ENCODE results near the gene SPATA13. TPM values are rescaled to one million over a fixed set of nuclear protein-coding genes. Genes with fewer than 3 reads are reported as not detected.

Gene SPATA13
- total and polyA plus RNA-seq, 2 donors from 2014 or later, result 12.3 to 69.2 TPM

DNA sequence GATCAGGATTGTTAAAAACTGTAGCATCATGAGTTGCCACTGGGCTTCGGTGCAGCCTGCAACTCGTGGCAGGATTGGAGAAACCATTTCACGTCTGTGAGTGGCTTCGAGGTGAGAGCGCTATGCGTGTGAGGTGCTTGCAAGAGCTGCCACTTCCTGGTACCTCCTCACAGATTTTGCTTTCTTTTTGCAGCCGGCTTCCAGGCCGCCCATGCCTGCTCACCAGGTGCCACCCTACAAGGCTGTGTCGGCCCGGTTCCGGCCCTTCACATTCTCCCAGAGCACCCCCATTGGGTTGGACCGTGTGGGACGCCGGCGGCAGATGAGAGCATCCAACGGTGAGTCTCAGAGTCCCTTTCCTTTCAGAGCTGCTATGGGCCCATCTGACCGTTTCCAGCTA lies 91.0 kb downstream of the SPATA13 start:
- H3K9ac ChIP-seq (ENCODE audit: low read length in 3 of 3), result no peak overlapping the region
- intact Hi-C loops (cut with DNase I), result no loop called here
- no peaks in the 10 kb centered on the region for H3K27me3 ChIP-seq (ENCODE audit: control insufficient read depth, insufficient read depth, low read length)
- no peak overlapping the region for H3K4me3 ChIP-seq (ENCODE audit: low read length in 3 of 3)
- TF ChIP-seq, protein P1, sequence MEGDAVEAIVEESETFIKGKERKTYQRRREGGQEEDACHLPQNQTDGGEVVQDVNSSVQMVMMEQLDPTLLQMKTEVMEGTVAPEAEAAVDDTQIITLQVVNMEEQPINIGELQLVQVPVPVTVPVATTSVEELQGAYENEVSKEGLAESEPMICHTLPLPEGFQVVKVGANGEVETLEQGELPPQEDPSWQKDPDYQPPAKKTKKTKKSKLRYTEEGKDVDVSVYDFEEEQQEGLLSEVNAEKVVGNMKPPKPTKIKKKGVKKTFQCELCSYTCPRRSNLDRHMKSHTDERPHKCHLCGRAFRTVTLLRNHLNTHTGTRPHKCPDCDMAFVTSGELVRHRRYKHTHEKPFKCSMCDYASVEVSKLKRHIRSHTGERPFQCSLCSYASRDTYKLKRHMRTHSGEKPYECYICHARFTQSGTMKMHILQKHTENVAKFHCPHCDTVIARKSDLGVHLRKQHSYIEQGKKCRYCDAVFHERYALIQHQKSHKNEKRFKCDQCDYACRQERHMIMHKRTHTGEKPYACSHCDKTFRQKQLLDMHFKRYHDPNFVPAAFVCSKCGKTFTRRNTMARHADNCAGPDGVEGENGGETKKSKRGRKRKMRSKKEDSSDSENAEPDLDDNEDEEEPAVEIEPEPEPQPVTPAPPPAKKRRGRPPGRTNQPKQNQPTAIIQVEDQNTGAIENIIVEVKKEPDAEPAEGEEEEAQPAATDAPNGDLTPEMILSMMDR (IDR thresholded peaks at IDR 0.05; ENCODE audit: borderline replicate concordance, extremely low read depth, insufficient read depth), result no peak
- H3K4me1 ChIP-seq (ENCODE audit: control insufficient read depth in 2 of 3, insufficient read depth in 2 of 3, low read depth in 1 of 3, low read length in 3 of 3), result no peaks in the 10 kb centered on the region
- H3K27ac ChIP-seq (ENCODE audit: low read depth in 2 of 2, low read length in 2 of 2), result no peak overlapping the region
- no peaks in the 10 kb centered on the region for H3K9me3 ChIP-seq (ENCODE audit: control insufficient read depth in 2 of 3, insufficient read depth in 1 of 3, low read length in 3 of 3)
- no peak for DNase-seq
- H3K36me3 ChIP-seq (ENCODE audit: control insufficient read depth in 2 of 3, insufficient read depth in 3 of 3, low read length in 3 of 3), result peaks cover 0 to 21% (median 12%) of the 10 kb centered on the region in 3 donors
- no peak for FAIRE-seq

DNA sequence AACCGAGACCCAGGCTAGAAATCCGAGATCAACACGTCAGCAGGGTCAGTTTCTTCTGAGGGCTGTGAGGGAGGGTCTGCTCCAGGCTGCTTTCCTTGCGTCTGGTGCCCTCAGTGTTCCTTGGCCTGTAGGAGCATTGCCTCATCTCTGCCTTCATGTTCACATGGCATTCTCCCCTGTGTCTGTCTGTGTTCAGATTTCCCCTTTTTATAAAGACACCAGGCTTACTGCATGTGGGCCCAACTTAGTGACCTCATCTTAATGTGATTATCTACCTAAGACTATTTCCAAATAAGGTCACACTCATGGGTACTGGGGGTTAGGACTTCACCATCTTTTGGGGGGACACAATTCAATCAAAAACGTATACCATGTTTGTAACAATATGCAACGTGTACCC lies 91.6 kb downstream of the SPATA13 start:
- intact Hi-C loops (cut with DNase I), result no loop called here
- FAIRE-seq (no peak), DNase-seq (no peak)
- H3K4me3 ChIP-seq (ENCODE audit: low read length in 3 of 3), result no peak overlapping the region
- TF ChIP-seq, protein P1 (IDR thresholded peaks at IDR 0.05; ENCODE audit: borderline replicate concordance, extremely low read depth, insufficient read depth), result no peak
- H3K27ac ChIP-seq (ENCODE audit: low read depth in 2 of 2, low read length in 2 of 2), result no peak overlapping the region
- H3K9me3 ChIP-seq (ENCODE audit: control insufficient read depth in 2 of 3, insufficient read depth in 1 of 3, low read length in 3 of 3), result no peaks in the 10 kb centered on the region
- H3K27me3 ChIP-seq (ENCODE audit: control insufficient read depth, insufficient read depth, low read length), result no peaks in the 10 kb centered on the region
- H3K36me3 ChIP-seq (ENCODE audit: control insufficient read depth in 2 of 3, insufficient read depth in 3 of 3, low read length in 3 of 3), result peaks cover 0 to 23% (median 12%) of the 10 kb centered on the region in 3 donors
- no peak overlapping the region for H3K9ac ChIP-seq (ENCODE audit: low read length in 3 of 3)
- no peaks in the 10 kb centered on the region for H3K4me1 ChIP-seq (ENCODE audit: control insufficient read depth in 2 of 3, insufficient read depth in 2 of 3, low read depth in 1 of 3, low read length in 3 of 3)

DNA sequence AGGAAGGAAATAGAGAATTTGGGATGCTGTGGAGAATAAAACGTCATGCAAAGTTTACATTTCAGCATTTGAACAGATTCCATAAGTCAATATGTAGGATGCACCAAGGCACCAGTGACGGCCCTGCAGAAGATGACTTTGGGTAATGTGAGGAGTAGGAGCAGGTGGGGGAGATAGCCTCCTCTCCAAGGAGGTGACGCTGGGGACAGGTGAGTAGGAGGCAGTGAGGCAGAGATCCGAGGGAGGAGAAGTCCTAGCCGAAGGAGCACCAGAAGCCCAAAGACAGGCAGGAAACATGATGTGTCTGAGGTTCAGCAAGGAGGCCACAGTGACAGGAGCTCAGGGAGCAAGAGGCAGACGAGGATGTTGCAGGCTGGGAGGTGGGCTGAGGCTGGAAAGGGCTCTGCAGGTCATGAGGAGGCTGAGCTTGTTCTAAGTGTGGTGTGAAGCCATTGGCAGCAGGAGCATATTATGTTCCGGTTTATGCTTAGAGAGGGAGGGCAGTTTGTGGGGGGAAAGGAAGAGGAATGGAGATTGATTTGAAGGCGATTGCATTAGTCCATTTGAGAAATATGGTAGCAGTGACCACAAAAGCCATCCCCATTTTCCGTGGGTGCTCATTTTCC lies 93.1 kb downstream of the SPATA13 start:
- FAIRE-seq, result no peak
- H3K9me3 ChIP-seq (ENCODE audit: control insufficient read depth in 2 of 3, insufficient read depth in 1 of 3, low read length in 3 of 3), result no peaks in the 10 kb centered on the region
- no peak overlapping the region for H3K27ac ChIP-seq (ENCODE audit: low read depth in 2 of 2, low read length in 2 of 2)
- no peaks in the 10 kb centered on the region for H3K4me1 ChIP-seq (ENCODE audit: control insufficient read depth in 2 of 3, insufficient read depth in 2 of 3, low read depth in 1 of 3, low read length in 3 of 3)
- DNase-seq, result no peak
- H3K27me3 ChIP-seq (ENCODE audit: control insufficient read depth, insufficient read depth, low read length), result no peaks in the 10 kb centered on the region
- H3K4me3 ChIP-seq (ENCODE audit: low read length in 3 of 3), result no peak overlapping the region
- TF ChIP-seq, protein P1 (IDR thresholded peaks at IDR 0.05; ENCODE audit: borderline replicate concordance, extremely low read depth, insufficient read depth), result no peak
- H3K9ac ChIP-seq (ENCODE audit: low read length in 3 of 3), result no peak overlapping the region
- peaks cover 0 to 24% (median 16%) of the 10 kb centered on the region in 3 donors for H3K36me3 ChIP-seq (ENCODE audit: control insufficient read depth in 2 of 3, insufficient read depth in 3 of 3, low read length in 3 of 3)
- intact Hi-C loops (cut with DNase I), result no loop called here

All from kidney (tissue), 14 donors.